ENCODE data around the gene TRIM33.

DNA sequence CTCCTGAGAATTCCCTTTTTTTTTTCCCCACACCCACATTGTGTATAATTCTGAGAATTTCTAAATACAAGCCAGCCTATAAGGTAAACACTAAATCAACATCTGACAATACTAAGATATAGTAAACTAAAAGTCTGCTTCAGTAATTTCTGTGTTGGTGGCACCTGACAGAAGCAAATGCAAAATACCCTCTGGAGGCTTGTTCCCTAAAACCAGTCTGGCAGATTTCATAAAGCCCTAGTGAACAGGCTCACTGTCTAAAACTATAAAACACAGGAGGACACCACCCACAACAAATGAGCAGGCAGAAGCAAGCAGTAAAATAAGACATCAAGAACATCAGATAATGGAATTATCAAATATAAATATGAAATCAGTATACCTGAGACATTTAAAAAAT lies 11.5 kb downstream of the TRIM33 start:
- no peak for TF ChIP-seq EZH2phosphoT487 (IDR thresholded peaks at IDR 0.05; ENCODE audit: borderline replicate concordance, low read length)
- TF ChIP-seq CTCF (IDR thresholded peaks at IDR 0.05; ENCODE audit: low read depth, low read length, poor library complexity, severe bottlenecking) = no peak

All from DOHH2 (cell line).